HepG2 (cell line): ENCODE data around the gene VPS37B. TPM values are rescaled to one million over a fixed set of nuclear protein-coding genes. Genes with fewer than 3 reads are reported as not detected.

Experiments used
- CEBPB ChIP-seq: IDR thresholded peaks from 2 replicates; pipeline ENCODE4 v1.6.1; 2011; ENCODE audit warnings: low read depth, low read length, improper control_type of control experiment, borderline replicate concordance
- FLYWCH1 ChIP-seq: sonication (generic); formaldehyde crosslinking; IDR thresholded peaks from 2 replicates; pipeline ENCODE4 v1.8.1; 2023; ENCODE audit warnings: mild to moderate bottlenecking, missing genetic modification reagents
- POLR2AphosphoS5 ChIP-seq: IDR thresholded peaks from 2 replicates; pipeline ENCODE4 v1.6.1; 2012; ENCODE audit warnings: low read depth, low read length
- SOX13 ChIP-seq, 3 experiments: fragments of 450-650 bp in 1 of 3; sonication (generic) in 1 of 3; formaldehyde crosslinking in 1 of 3; IDR thresholded peaks in 2 of 3; conservative IDR thresholded peaks in 1 of 3; 2 replicates each; pipeline versions ENCODE4 v1.5.0 to v1.6.1; 2016 to 2020; ENCODE audit warnings: antibody characterized with exemption in 1 of 3, mild to moderate bottlenecking in 1 of 3, missing compliant biosample characterization in 1 of 3, missing genetic modification reagents in 1 of 3, moderate library complexity in 1 of 3
- ZFP90 ChIP-seq: sonication (generic); formaldehyde crosslinking; IDR thresholded peaks from 2 replicates; pipeline ENCODE4 v1.8.0; 2022; ENCODE audit warnings: missing genetic modification reagents, mild to moderate bottlenecking, inconsistent platforms, borderline replicate concordance
- ZMYM3 ChIP-seq: sonication (generic); formaldehyde crosslinking; IDR thresholded peaks from 2 replicates; pipeline ENCODE4 v1.5.1; 2020; ENCODE audit warnings: mild to moderate bottlenecking, missing genetic modification reagents
- ZNF460 ChIP-seq: sonication (generic); formaldehyde crosslinking; IDR thresholded peaks from 2 replicates; pipeline ENCODE4 v1.5.1; 2020; ENCODE audit warnings: missing genetic modification reagents, mild to moderate bottlenecking, borderline replicate concordance
- ZNF598 ChIP-seq: sonication (generic); formaldehyde crosslinking; IDR thresholded peaks from 2 replicates; pipeline ENCODE4 v1.5.1; 2020; ENCODE audit warnings: mild to moderate bottlenecking, missing genetic modification reagents, borderline replicate concordance
- ZNF75D ChIP-seq: sonication (generic); formaldehyde crosslinking; IDR thresholded peaks from 2 replicates; pipeline ENCODE4 v1.8.1; 2023; ENCODE audit warnings: missing genetic modification reagents, mild to moderate bottlenecking, borderline replicate concordance
- polyA plus RNA-seq, 8 experiments: library from polyadenylated mRNA; depleted of rRNA in 3 of 8; stranded (reverse) in 7 of 8; unstranded in 1 of 8; fragments of >200 nt; fragmentation: Illumina TruSeq in 4 of 8; extraction: Trizol in 4 of 8; gene quantifications; 2 replicates each; pipeline versions ENCODE4 v1.2.1 to v1.2.3, GENCODE V29; 2011 to 2016; ENCODE audit warnings: low read depth in 4 of 8, missing spikeins in 1 of 8, mixed read lengths in 1 of 8; ENCODE audit not compliant: insufficient read depth in 1 of 8
- total RNA-seq, 5 experiments: library from RNA; depleted of rRNA; stranded (reverse); fragments of >200 nt; fragmentation: Illumina TruSeq; extraction: Trizol; gene quantifications; 2 replicates each; pipeline ENCODE4 v1.2.3, GENCODE V29; 2016; ENCODE audit warnings: low read depth in 1 of 5
- TF ChIP-seq, protein P1 (sequence below): IDR thresholded peaks from 2 replicates; pipeline ENCODE4 v1.6.1; 2016; ENCODE audit warnings: low read depth, missing genetic modification reagents, missing compliant biosample characterization
- TF ChIP-seq, protein P2 (sequence below): sonication (generic); formaldehyde crosslinking; IDR thresholded peaks from 2 replicates; pipeline ENCODE4 v1.5.0; 2020; ENCODE audit warnings: mild to moderate bottlenecking, missing genetic modification reagents
- TF ChIP-seq, protein P3 (sequence below): fragments of 450-650 bp; IDR thresholded peaks from 2 replicates; pipeline ENCODE4 v1.6.1; 2017; ENCODE audit warnings: mild to moderate bottlenecking
- TF ChIP-seq, protein P4 (sequence below): sonication (generic); formaldehyde crosslinking; IDR thresholded peaks from 2 replicates; pipeline ENCODE4 v1.9.0; 2022; ENCODE audit warnings: low read depth, missing genetic modification reagents
- TF ChIP-seq, protein P5 (sequence below): IDR thresholded peaks from 2 replicates; pipeline ENCODE4 v1.6.1; 2018; ENCODE audit warnings: missing genetic modification reagents, mild to moderate bottlenecking, missing compliant biosample characterization
- TF ChIP-seq, protein P6 (sequence below): IDR thresholded peaks from 2 replicates; pipeline ENCODE4 v1.6.1; 2018; ENCODE audit warnings: missing genetic modification reagents

The VPS37B gene
- total and polyA plus RNA-seq, 2 of the 13 experiments (the other 11 are each of a cell fraction or from before 2014, with no cell fraction given): 4.6 to 5.3 TPM

DNA sequence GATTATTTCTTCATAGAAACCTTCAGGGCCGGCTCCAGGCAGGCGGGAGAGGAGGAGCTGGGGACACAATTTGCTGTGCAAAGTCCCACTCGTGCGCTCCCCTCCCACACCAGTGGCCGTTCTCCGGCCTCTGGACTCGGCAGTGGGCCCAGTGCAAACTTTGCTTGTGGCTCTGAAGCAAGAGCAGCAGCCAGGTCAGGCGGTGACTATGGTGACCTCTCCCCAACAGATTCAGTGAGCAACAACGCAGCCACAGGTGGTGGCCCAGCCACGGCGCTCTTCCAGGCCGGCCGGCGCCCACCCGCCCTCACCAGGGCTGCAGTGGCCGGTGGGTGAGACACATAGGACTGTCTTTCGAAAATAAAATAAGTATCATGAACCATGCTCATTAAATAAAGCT, 29.5 kb downstream of the VPS37B start (continued):
- no peak for TF ChIP-seq ZNF460 (CRISPR knock-in tag)
- TF ChIP-seq, protein P1, sequence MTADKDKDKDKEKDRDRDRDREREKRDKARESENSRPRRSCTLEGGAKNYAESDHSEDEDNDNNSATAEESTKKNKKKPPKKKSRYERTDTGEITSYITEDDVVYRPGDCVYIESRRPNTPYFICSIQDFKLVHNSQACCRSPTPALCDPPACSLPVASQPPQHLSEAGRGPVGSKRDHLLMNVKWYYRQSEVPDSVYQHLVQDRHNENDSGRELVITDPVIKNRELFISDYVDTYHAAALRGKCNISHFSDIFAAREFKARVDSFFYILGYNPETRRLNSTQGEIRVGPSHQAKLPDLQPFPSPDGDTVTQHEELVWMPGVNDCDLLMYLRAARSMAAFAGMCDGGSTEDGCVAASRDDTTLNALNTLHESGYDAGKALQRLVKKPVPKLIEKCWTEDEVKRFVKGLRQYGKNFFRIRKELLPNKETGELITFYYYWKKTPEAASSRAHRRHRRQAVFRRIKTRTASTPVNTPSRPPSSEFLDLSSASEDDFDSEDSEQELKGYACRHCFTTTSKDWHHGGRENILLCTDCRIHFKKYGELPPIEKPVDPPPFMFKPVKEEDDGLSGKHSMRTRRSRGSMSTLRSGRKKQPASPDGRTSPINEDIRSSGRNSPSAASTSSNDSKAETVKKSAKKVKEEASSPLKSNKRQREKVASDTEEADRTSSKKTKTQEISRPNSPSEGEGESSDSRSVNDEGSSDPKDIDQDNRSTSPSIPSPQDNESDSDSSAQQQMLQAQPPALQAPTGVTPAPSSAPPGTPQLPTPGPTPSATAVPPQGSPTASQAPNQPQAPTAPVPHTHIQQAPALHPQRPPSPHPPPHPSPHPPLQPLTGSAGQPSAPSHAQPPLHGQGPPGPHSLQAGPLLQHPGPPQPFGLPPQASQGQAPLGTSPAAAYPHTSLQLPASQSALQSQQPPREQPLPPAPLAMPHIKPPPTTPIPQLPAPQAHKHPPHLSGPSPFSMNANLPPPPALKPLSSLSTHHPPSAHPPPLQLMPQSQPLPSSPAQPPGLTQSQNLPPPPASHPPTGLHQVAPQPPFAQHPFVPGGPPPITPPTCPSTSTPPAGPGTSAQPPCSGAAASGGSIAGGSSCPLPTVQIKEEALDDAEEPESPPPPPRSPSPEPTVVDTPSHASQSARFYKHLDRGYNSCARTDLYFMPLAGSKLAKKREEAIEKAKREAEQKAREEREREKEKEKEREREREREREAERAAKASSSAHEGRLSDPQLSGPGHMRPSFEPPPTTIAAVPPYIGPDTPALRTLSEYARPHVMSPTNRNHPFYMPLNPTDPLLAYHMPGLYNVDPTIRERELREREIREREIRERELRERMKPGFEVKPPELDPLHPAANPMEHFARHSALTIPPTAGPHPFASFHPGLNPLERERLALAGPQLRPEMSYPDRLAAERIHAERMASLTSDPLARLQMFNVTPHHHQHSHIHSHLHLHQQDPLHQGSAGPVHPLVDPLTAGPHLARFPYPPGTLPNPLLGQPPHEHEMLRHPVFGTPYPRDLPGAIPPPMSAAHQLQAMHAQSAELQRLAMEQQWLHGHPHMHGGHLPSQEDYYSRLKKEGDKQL (CRISPR knock-in tag): no peak
- TF ChIP-seq ZNF598 (CRISPR knock-in tag): no peak
- no peak for TF ChIP-seq ZMYM3 (CRISPR knock-in tag)
- TF ChIP-seq SOX13 (IDR thresholded peaks at IDR 0.05): no peak
- no peak for TF ChIP-seq SOX13 (CRISPR knock-in tag; conservative IDR thresholded peaks at IDR 0.05 in 1 of 2, IDR thresholded peaks at IDR 0.05 in 1 of 2)
- TF ChIP-seq, protein P2, sequence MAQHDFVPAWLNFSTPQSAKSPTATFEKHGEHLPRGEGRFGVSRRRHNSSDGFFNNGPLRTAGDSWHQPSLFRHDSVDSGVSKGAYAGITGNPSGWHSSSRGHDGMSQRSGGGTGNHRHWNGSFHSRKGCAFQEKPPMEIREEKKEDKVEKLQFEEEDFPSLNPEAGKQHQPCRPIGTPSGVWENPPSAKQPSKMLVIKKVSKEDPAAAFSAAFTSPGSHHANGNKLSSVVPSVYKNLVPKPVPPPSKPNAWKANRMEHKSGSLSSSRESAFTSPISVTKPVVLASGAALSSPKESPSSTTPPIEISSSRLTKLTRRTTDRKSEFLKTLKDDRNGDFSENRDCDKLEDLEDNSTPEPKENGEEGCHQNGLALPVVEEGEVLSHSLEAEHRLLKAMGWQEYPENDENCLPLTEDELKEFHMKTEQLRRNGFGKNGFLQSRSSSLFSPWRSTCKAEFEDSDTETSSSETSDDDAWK (CRISPR knock-in tag): no peak
- TF ChIP-seq ZNF75D: no peak
- TF ChIP-seq, protein P3, sequence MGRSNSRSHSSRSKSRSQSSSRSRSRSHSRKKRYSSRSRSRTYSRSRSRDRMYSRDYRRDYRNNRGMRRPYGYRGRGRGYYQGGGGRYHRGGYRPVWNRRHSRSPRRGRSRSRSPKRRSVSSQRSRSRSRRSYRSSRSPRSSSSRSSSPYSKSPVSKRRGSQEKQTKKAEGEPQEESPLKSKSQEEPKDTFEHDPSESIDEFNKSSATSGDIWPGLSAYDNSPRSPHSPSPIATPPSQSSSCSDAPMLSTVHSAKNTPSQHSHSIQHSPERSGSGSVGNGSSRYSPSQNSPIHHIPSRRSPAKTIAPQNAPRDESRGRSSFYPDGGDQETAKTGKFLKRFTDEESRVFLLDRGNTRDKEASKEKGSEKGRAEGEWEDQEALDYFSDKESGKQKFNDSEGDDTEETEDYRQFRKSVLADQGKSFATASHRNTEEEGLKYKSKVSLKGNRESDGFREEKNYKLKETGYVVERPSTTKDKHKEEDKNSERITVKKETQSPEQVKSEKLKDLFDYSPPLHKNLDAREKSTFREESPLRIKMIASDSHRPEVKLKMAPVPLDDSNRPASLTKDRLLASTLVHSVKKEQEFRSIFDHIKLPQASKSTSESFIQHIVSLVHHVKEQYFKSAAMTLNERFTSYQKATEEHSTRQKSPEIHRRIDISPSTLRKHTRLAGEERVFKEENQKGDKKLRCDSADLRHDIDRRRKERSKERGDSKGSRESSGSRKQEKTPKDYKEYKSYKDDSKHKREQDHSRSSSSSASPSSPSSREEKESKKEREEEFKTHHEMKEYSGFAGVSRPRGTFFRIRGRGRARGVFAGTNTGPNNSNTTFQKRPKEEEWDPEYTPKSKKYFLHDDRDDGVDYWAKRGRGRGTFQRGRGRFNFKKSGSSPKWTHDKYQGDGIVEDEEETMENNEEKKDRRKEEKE: no peak
- TF ChIP-seq, protein P4, sequence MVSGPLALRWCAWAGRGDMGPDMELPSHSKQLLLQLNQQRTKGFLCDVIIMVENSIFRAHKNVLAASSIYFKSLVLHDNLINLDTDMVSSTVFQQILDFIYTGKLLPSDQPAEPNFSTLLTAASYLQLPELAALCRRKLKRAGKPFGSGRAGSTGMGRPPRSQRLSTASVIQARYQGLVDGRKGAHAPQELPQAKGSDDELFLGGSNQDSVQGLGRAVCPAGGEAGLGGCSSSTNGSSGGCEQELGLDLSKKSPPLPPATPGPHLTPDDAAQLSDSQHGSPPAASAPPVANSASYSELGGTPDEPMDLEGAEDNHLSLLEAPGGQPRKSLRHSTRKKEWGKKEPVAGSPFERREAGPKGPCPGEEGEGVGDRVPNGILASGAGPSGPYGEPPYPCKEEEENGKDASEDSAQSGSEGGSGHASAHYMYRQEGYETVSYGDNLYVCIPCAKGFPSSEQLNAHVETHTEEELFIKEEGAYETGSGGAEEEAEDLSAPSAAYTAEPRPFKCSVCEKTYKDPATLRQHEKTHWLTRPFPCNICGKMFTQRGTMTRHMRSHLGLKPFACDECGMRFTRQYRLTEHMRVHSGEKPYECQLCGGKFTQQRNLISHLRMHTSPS (CRISPR knock-in tag): no peak
- TF ChIP-seq POLR2AphosphoS5: no peak
- TF ChIP-seq, protein P5, sequence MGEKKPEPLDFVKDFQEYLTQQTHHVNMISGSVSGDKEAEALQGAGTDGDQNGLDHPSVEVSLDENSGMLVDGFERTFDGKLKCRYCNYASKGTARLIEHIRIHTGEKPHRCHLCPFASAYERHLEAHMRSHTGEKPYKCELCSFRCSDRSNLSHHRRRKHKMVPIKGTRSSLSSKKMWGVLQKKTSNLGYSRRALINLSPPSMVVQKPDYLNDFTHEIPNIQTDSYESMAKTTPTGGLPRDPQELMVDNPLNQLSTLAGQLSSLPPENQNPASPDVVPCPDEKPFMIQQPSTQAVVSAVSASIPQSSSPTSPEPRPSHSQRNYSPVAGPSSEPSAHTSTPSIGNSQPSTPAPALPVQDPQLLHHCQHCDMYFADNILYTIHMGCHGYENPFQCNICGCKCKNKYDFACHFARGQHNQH (CRISPR knock-in tag): peak; percentile 38; the same call in 1 of the 2 replicates
- TF ChIP-seq CEBPB: peak; percentile 86
- TF ChIP-seq FLYWCH1 (CRISPR knock-in tag): no peak
- no peak for TF ChIP-seq ZFP90
- TF ChIP-seq, protein P6, sequence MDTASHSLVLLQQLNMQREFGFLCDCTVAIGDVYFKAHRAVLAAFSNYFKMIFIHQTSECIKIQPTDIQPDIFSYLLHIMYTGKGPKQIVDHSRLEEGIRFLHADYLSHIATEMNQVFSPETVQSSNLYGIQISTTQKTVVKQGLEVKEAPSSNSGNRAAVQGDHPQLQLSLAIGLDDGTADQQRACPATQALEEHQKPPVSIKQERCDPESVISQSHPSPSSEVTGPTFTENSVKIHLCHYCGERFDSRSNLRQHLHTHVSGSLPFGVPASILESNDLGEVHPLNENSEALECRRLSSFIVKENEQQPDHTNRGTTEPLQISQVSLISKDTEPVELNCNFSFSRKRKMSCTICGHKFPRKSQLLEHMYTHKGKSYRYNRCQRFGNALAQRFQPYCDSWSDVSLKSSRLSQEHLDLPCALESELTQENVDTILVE (CRISPR knock-in tag): no peak
